Endothelial cell of umbilical vein (primary cell): Measurements from ENCODE around the gene NTF3. TPM values are rescaled to one million over a fixed set of nuclear protein-coding genes. Genes with fewer than 3 reads are reported as not detected.

Experiments used
- BruUV-seq: library from RNA; stranded (reverse); fragments of 400-500 nt; replicated peaks from 2 replicates; lab custom pipeline; 2021; lab: Mats Ljungman, UMichigan
- CTCF ChIA-PET: fragments of 300-600, 350-600 bp; sonication (Branson Sonifier 250); formaldehyde crosslinking; loops from one replicate; lab custom pipeline; 2021; ENCODE audit warnings: antibody characterized with exemption, inconsistent platforms; lab: Charles Lee
- POLR2A ChIA-PET: fragments of 300-600, 350-600 bp; sonication (Branson Sonifier 250); formaldehyde crosslinking; loops from one replicate; lab custom pipeline; 2021; ENCODE audit warnings: antibody characterized with exemption, inconsistent platforms; lab: Charles Lee
- DNase-seq: peaks from one replicate; pipeline ENCODE4 v3.0.0-alpha.2; 2011; ENCODE audit warnings: low read depth, low spot score
- FAIRE-seq: peaks from 2 replicates; lab custom pipeline; 2011; peaks lifted over from hg19 to GRCh38; lab: Jason Lieb, UNC
- H2AFZ ChIP-seq: 2 replicates; pipeline ENCODE4 v1.6.0; 2012; ENCODE audit warnings: low read depth, low read length, control low read depth, inconsistent platforms
- H3K27ac ChIP-seq: 2 replicates; pipeline ENCODE4 v1.5.1; 2011; ENCODE audit warnings: low read depth, mild to moderate bottlenecking, control low read depth, low read length, moderate library complexity; ENCODE audit not compliant: insufficient read depth
- H3K27me3 ChIP-seq, 2 experiments: 2 replicates each; pipeline versions ENCODE4 v1.6.0 to v1.6.1; 2011; ENCODE audit warnings: low read length in 2 of 2, mixed read lengths in 1 of 2; ENCODE audit not compliant: control insufficient read depth in 2 of 2, insufficient read depth in 2 of 2
- H3K36me3 ChIP-seq, 2 experiments: 2 replicates in 1 of 2; 3 replicates in 1 of 2; pipeline ENCODE4 v1.5.1; 2011; ENCODE audit warnings: low read length in 2 of 2, mild to moderate bottlenecking in 1 of 2, moderate library complexity in 1 of 2; ENCODE audit not compliant: control insufficient read depth in 2 of 2, insufficient read depth in 2 of 2; ENCODE audit errors: extremely low read depth in 1 of 2
- H3K4me1 ChIP-seq: 3 replicates; pipeline ENCODE4 v1.5.1; 2011; ENCODE audit warnings: mild to moderate bottlenecking, low read length; ENCODE audit not compliant: control insufficient read depth, insufficient read depth; ENCODE audit errors: extremely low read depth
- H3K4me2 ChIP-seq: 2 replicates; pipeline ENCODE4 v1.6.1; 2011; ENCODE audit warnings: low read length, control low read depth, mixed read lengths; ENCODE audit not compliant: insufficient read depth
- H3K4me3 ChIP-seq, 3 experiments: fragments of 200-600 bp in 1 of 3; sonication (generic), shearing (Covaris generic) in 1 of 3; replicated peaks in 1 of 3; 2 replicates each; pipeline ENCODE4 v1.5.1; 2011 to 2016; ENCODE audit warnings: control low read depth in 3 of 3, low read length in 3 of 3, mild to moderate bottlenecking in 2 of 3, inconsistent platforms in 1 of 3, low read depth in 1 of 3, moderate library complexity in 1 of 3; ENCODE audit not compliant: insufficient read depth in 1 of 3
- H3K79me2 ChIP-seq: 2 replicates; pipeline ENCODE4 v1.6.0; 2012; ENCODE audit warnings: low read length, inconsistent platforms; ENCODE audit not compliant: control insufficient read depth, insufficient read depth
- H3K9ac ChIP-seq: replicated peaks from 2 replicates; pipeline ENCODE3; 2011; ENCODE audit warnings: low read length, control low read depth; ENCODE audit not compliant: insufficient read depth; ENCODE audit errors: extremely low read depth
- H3K9me1 ChIP-seq: replicated peaks from 3 replicates; pipeline ENCODE4 v1.6.0; 2011; ENCODE audit warnings: mild to moderate bottlenecking, low read length; ENCODE audit not compliant: control insufficient read depth, insufficient read depth; ENCODE audit errors: extremely low read depth
- H3K9me3 ChIP-seq: replicated peaks from 2 replicates; pipeline ENCODE4 v1.5.1; 2012; ENCODE audit warnings: low read length, inconsistent platforms; ENCODE audit not compliant: control insufficient read depth, insufficient read depth
- H4K20me1 ChIP-seq: replicated peaks from 2 replicates; pipeline ENCODE3; 2011; ENCODE audit warnings: mild to moderate bottlenecking, low read length; ENCODE audit not compliant: control insufficient read depth, insufficient read depth; ENCODE audit errors: extremely low read depth
- FOS ChIP-seq: IDR thresholded peaks from 2 replicates; pipeline ENCODE4 v1.6.1; 2011; ENCODE audit warnings: mild to moderate bottlenecking, low read length, moderate library complexity, borderline replicate concordance; ENCODE audit not compliant: insufficient read depth
- GATA2 ChIP-seq: IDR thresholded peaks from 2 replicates; pipeline ENCODE4 v1.7.0; 2011; ENCODE audit warnings: low read depth, mild to moderate bottlenecking, moderate library complexity, mixed read lengths, low read length; ENCODE audit not compliant: insufficient read length, insufficient read depth
- JUN ChIP-seq: IDR thresholded peaks from 2 replicates; pipeline ENCODE4 v1.6.1; 2011; ENCODE audit warnings: borderline replicate concordance, low read depth; ENCODE audit not compliant: insufficient read length, insufficient read depth
- MYC ChIP-seq: IDR thresholded peaks from one replicate; pipeline ENCODE4 v1.6.1; 2011; ENCODE audit warnings: mild to moderate bottlenecking, low read depth, low read length
- dilution Hi-C: fragments of 300-500 bp; cut with MboI; formaldehyde crosslinking; loops from one replicate; pipeline ENCODE4 v1.15.0; 2019; ENCODE audit warnings: low sequenced_read_pairs; ENCODE audit not compliant: extremely low pct_ligation_motif_present
- intact Hi-C: fragments of 100-400 bp; cut with micrococcal nuclease; formaldehyde crosslinking; loops from one replicate; pipeline ENCODE4 v1.10.0; 2022
- polyA plus RNA-seq, 4 experiments: library from polyadenylated mRNA; depleted of rRNA in 3 of 4; stranded (reverse) in 3 of 4; unstranded in 1 of 4; fragments of >200 nt; gene quantifications; 2 replicates each; pipeline versions ENCODE4 v1.2.1 to v1.2.3, GENCODE V29; 2011 to 2012; ENCODE audit warnings: missing spikeins in 1 of 4
- total RNA-seq: library from RNA; stranded (reverse); gene quantifications from 2 replicates; pipeline ENCODE4 v1.2.3, GENCODE V29; 2021
- TF ChIP-seq, protein P1 (sequence below): IDR thresholded peaks from 2 replicates; pipeline ENCODE4 v1.6.1; 2011; ENCODE audit not compliant: insufficient read depth, insufficient read length
- TF ChIP-seq, protein P2 (sequence below), 2 donors: IDR thresholded peaks; 1 replicate in 1 of 2; 2 replicates in 1 of 2; pipeline ENCODE4 v1.5.1; 2011; ENCODE audit warnings: low read length in 2 of 2, mild to moderate bottlenecking in 2 of 2, moderate library complexity in 2 of 2, control low read depth in 1 of 2, inconsistent platforms in 1 of 2, low read depth in 1 of 2; ENCODE audit not compliant: insufficient read depth in 1 of 2; ENCODE audit errors: extremely low read depth in 1 of 2

The NTF3 gene
- total and polyA plus RNA-seq, 2 donors (not counting 3 experiments of a cell fraction or from before 2014, with no cell fraction given), result not detected

DNA sequence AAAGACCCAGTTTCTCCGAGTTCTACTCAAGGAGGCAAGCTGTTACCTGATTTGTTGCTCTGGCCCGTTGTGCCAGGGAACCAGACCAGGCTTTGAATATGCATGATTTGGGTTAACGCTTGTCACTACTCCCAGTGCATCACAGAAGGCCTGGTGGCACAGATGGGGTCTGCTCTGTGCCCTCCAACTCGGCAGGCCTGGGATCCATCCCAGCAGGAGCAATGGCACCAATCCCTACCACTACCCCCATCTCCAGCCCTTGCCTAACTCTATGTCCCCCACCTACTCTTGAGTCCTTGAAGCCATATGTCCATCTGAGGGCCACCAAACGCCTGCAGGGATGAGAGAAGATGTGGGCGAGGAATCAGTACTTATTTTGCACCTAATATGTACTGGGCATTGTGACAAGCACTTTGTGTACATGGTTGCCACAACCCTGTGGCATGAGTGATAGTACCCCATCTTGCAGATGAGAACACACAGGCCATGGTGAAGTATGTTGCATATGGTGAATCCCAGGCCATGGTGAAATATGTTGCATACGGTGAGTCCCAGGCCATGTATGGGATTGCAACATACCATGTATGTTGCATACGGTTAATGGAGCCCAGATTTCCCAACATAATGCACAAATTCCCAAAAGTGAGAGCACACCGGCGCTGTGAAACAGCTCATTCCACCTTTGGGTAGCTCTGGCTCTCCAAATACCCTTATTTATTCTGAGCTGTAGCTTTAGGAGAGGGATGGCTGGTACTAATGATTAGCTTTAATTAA is 102.7 kb downstream of the NTF3 start:
- Histone ChIP-seq H4K20me1 (no peaks in the 10 kb centered on the region), H3K9me1 (no peaks in the 10 kb centered on the region), H3K4me3 (no peak overlapping the region), H3K9ac (no peak overlapping the region), H3K4me2 (no peak overlapping the region), H3K27me3 (peaks cover 17 to 51% of the 10 kb centered on the region in 2 experiments), H3K79me2 (no peaks in the 10 kb centered on the region), H3K36me3 (no peaks in the 10 kb centered on the region), H2AFZ (no peak overlapping the region), H3K4me1 (no peaks in the 10 kb centered on the region), H3K27ac (no peak overlapping the region), H3K9me3 (no peaks in the 10 kb centered on the region)
- FAIRE-seq (no peak), DNase-seq (no peak)
- BruUV-seq, result no TSS peak
- dilution Hi-C loops, result no loop called here
- CTCF ChIA-PET, result no interaction called here
- intact Hi-C loops, result no loop called here
- TF ChIP-seq, protein P1, sequence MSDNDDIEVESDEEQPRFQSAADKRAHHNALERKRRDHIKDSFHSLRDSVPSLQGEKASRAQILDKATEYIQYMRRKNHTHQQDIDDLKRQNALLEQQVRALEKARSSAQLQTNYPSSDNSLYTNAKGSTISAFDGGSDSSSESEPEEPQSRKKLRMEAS, result no peak
- TF ChIP-seq GATA2, result no peak
- TF ChIP-seq JUN, result no peak
- no peak for TF ChIP-seq FOS
- TF ChIP-seq MYC, result no peak
- TF ChIP-seq, protein P2, sequence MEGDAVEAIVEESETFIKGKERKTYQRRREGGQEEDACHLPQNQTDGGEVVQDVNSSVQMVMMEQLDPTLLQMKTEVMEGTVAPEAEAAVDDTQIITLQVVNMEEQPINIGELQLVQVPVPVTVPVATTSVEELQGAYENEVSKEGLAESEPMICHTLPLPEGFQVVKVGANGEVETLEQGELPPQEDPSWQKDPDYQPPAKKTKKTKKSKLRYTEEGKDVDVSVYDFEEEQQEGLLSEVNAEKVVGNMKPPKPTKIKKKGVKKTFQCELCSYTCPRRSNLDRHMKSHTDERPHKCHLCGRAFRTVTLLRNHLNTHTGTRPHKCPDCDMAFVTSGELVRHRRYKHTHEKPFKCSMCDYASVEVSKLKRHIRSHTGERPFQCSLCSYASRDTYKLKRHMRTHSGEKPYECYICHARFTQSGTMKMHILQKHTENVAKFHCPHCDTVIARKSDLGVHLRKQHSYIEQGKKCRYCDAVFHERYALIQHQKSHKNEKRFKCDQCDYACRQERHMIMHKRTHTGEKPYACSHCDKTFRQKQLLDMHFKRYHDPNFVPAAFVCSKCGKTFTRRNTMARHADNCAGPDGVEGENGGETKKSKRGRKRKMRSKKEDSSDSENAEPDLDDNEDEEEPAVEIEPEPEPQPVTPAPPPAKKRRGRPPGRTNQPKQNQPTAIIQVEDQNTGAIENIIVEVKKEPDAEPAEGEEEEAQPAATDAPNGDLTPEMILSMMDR (IDR thresholded peaks at IDR 0.05; ENCODE audit: extremely low read depth in 1 of 2, insufficient read depth in 1 of 2, low read depth in 1 of 2, low read length in 2 of 2), result no peak
- POLR2A ChIA-PET, result no interaction called here
